ENCODE data around the gene CLCN4.

Gene CLCN4

DNA sequence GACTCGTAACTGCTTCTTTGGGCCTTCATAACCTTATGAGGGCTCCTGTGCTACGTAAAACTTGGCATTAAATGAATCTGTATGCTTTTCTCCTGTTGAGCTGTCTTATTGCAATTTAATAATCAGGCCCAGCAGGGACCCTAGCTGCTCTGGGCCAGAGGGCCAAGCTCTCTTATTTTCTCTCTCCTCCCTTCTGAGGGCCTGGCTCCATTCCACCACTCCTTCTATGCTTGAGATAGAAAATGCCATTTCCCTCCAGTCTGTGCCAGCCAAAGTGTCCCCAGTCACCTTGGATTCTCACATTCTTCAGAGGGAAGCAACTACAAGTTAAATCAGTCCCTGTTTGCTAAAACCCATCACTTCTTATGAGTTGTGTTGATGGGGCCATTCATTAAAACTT is 90.1 kb downstream of the CLCN4 start:
- DNase-seq = no peak

DNA sequence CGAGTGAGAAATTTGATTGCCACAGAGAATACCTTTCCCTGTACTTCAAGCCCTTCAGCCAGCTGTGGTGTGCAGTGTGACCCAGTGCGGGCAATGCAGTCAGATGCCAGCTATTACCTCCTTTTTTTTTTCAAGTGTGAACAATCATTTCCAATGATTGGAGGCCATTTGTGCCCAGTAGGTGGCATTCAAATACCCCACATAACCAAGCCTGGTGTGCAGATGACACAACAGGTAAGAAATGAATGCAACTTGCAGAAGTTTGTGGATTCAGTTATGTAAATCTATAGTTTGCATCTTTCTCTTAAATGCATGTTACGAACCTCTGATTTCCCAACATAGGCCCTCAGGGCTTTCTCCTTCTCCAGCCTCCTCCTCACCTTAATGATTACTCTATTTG is 98.0 kb downstream of the CLCN4 start:
- DNase-seq = peak; percentile 43

DNA sequence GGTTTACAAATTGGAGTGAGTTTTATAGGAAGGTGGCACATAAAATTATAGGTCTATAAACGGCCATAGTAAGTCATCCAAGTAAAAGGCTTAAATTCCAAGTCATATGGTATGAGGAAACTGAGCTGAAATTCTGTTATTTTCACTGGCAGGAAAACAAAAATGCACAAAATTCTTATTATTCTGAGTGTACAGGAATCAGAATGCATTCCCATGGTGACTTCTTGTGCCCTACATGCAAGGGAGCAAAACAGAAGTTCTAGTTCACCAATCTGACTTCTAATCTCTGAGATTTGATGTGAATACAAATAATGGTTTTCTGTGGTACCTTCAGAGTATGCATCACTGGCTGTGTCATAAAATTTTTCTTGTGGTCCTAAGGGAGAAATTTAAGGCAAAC is 102.9 kb downstream of the CLCN4 start:
- DNase-seq = no peak

DNA sequence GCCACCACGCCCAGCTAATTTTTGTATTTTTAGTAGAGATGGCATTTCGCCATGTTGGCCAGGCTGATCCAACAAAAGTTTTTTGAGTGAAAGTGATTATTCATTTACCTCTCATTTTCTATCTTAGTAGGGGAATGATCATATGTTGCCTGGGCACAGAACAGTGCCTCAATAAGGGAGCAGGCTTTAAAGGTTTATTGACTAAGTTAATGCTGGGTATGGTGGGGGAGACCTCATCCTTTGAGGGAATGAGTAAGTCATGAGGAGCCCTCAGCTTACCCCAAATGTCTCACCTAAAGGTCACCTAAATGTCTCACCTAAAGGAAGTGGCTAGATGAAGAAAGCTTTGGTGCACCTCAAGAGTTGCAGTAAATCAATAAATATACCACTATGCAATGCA is 109.0 kb downstream of the CLCN4 start:
- DNase-seq = no peak

DNA sequence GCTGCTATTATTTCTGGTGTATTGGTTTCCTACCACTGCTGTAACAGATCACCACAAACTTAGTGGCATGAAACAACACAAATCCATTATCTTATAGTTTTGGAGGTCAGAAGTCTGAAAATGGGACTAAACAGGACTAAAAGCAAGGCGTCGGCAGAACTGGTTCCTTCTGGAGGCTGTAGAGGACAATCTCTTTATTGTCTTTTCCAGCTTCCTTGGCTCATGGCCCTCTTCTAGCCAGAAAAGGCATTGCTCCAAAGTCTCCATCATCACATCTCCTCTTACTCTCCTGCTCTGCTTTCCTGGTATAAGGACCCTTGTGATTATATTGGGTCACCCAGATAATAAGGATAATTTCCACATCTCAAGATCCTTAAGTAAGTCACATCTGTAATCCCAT is 121.9 kb downstream of the CLCN4 start:
- no peak for DNase-seq

DNA sequence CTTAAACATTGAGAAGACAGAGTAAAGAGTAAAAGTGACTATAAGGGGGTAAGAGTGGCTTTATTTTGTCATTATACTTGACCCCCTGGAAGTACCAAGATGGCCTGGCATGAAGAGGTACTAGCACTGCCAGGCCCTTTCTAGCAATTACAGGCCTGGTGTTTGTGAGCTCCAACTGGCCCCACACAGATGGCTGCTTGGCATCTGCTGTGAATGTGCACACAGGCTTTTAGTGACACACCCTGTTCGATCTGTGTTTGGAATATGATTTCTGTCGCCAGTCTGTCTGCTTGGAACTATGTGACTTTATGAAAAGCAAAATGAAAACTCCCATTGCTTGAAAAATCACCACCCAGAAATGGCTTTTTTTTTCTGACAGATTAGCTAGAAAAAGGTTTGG is 123.3 kb downstream of the CLCN4 start:
- no peak for DNase-seq

DNA sequence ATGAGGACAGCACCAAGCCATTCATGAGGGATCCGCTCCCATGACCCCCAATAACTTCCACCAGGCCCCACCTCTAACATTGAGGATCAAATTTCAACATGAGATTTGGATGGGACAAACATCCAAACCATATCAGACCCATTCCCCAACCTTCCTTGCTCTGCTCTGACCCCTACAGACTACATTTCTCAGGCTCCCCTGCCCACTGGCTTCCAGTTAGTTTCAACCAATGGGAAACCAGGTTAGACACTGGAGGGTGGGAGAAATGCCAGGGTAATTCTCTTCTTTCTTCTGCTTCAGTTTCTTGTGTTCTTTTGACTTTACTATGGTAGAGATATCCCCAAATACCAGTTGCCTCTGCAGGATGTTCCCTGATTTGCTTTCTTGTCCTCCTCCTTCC is 125.7 kb downstream of the CLCN4 start:
- no peak for DNase-seq

DNA sequence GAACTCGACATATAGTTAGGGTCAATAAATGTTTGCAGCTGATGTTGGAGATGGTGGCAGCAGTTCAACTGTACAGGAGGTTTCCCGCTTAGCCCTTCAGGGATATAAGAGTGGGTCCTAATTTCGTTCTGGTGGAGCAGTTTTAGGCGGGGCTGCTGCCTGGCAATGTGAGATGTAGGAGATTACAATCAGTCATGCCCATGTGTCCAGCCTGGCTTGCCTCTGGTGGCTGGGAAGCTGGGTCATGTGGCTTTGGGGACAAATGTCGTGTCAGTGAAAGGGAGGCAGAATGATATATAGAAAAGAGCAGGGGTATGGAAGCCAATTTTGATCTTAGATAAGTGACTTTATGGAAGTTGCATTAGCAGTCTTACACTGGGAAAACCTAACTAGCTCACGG is 129.4 kb downstream of the CLCN4 start:
- no peak for DNase-seq

Data from DMS53 (cell line).